ELR (cell line): ENCODE results near the gene PAPOLB.

ENCODE experiments used
- DNase-seq: peaks from one replicate; pipeline ENCODE4 v3.0.0-alpha.2; 2015; ENCODE audit warnings: low read depth

Gene PAPOLB

DNA sequence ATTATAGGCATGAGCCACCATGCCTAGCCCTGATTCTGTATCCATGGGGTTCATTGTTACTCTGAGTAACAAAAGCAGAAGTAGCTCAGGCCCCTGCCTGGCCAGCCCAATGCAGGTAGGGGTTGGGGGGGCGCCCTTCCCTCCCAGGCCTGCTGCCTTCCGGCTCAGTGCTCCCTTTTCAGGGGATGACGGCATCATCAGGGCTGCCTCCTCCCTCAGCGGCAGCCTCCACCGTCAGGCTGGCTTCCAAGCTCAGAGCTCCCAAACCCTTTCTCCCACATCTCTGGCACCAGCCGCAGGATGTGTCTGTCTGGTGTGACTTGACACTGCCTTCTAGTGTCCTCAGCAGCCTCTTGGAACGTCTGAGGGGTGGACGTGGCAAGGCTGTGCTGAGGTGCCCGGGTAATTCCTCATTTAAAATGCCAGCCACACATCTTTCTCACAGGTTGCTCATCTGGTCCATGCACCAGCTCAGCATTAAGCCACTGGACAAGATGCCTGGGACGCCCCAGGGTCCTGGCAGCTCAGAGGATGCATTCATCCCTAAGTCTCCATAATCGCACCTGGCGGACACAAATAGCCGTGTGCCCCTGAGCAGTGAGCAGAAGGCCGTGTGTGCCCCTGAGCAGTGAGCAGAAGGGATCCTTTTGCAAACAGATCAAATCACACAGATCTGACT lies 38.2 kb downstream of the PAPOLB start:
- no peak for DNase-seq

DNA sequence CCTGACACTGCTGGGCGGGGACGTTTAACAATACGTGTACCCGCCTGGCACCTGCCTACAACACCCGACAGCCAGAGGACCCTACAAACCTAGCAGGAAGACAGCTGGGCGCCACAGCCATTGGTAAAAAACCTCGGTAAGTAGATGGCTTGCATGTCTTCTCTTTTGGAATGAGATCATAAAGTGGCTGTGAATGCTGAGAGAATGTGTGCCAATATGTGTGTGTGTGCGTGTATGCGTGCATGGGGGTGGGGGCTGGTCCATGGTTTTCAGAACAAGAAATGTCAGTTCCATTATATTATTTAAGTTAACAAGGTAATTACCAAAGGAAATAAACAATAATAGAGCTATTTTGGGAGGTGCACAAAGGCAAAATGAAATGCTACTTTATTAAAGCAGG lies 39.2 kb downstream of the PAPOLB start:
- DNase-seq, result no peak

DNA sequence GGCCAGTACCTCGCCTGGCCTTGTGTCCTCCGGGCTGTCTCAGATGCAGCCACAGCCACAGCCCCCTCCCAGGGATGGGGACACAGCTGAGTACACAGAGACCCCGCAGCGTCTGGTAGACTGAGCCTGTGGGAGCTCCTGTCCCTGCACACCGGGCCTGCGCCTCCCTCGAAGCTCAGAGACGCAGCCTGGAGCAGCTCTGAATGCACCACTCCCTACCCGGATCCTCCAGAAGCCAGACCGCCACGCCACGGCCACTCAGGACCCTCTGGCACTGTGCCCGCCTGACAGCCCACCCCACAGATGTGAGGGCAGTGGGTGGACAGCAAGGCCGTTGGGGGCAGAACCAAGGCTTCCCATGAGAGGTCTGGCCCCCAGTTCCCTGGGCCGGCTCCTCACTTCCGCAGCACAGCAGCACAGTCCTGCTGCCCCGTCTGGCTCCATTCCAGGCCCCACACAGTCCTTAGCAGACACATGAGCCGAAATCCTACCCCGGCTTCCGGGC lies 40.8 kb downstream of the PAPOLB start:
- no peak for DNase-seq

DNA sequence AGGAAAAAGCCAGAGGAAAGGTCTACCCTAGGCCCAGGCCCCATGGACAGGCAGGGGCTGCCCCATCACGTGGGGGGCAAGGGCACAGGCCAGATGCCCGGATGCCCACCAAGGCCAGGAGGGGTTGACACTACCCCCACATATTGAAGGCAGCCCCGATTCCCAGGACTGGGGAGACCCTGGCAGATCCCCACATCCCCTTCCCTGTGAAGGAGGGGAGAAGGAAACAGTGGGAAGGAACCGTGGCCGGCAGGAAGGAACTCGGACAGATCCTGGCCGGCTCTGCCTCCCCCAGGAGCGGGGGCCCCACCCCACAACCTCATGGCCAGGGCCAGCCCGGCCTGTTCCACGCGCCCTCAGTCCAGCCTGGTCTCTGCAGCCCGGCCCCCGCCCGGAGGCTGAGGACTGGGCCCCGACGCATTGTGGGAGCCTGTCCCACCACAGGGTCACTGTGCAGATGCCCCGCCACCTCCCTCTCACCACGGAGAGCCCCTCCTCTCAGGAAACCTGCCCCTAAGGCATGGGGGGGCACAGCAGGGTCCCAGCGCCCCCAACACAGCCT lies 41.3 kb downstream of the PAPOLB start:
- no peak for DNase-seq

DNA sequence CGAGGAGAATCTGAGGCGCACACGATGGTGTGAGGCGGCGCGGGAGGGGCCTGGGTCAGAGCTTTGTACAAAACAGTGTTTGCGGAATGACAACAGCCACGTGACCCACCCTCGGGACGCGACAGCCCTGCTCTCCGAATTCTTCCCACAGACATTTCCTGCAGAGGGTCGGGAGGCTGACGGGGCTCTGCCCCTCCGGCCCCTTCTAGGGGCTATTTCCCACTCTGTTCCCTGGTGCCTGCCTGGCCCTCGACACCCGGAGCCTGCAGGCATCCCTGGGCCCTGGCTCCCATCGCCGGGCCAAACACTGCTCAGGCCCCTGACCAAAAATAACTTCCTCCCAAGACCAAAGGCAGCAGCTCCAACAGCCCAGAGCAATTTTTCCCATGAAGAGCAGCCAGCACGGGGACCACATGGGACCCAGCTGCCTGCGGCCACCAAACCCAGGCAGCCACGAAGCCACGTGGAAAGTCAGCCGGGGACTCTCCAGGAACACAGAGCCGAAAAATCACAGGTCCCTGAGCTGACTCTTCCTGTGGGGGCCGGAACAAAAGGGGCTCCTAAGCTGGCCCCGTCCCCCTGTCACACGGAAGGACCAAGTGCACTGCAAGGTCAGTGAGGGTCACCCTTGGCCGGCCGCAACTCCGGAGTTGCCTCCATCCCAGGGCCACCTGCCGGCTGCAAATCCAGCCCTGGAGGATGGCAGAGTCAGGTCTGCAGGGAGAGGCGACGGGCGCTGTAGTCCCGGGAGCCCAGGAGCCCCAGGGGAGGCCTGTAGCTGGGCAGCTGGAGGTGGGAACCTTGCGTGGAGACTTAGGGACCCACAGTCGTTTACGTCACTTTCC lies 42.0 kb downstream of the PAPOLB start:
- no peak for DNase-seq

DNA sequence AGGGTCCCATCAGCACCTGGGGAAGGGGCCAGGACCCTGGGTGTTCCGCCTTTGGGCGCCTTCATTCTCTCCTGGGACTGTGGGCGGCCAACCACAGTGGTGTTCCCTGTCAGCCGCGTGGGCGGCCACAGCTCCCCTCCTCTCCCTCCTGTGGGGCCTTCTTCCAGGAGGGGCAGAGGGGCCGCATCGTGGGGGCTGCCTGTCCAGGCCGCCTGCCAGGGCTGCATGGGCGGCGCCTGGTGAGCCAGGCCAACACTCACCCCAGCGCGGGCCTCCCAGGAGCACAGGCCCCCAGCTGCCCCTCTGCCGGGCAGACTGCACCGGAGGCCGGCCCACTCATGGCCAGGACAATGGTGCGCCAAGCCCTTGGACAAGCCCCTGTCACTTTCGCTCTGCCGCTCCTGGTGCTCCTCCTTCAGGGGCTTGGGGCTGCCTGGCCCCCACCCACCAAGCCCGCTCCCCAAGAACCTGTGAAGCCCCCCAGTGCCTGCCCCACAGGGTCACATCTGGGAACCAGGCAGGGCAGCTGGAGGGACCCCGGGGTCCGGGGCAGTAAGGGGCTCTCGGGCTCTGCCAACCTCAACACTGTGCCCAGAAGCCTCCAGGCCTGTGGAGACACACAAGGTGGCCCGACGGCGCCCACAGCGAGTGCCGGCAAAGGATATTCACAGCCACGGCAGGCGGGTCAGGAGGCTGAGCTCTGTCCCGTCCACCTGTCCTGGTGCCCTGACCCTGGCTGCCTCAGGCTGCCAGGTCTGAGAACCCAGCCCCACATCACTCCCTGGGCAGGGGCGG lies 43.6 kb downstream of the PAPOLB start:
- no peak for DNase-seq

DNA sequence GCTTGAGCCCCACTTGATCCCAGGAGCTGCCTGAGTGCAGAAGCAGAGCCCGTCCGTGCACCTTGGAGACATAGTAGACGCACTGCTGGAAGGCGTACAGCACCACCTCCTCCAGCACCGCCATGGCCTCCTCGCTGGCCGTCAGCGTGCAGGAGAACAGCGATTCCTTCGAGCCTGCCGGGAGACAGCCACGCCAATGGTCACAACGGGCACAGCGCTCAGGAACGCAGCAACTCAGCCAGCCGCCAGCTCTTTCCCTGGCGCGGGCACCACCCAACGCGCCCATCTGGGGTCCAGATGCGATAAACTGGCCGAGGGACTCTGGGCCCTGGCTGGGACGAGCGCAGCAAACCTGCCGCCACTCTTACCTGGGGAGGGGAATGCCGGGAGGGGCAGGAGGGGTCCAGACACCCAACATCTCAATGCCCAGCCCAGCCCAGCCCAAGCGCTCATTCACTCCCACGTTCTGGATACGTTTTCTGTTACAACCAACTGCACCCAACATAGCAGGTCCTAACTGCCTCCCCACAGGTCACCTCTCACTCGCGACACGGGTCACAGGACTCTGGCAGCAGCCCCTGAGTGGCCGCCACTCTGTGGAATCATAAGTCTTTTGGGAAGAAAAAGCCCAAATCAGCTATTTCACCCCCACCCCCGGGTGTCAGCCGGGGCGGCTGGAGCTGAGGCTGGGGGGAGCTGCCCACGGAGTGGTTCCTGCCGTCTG lies 44.5 kb downstream of the PAPOLB start:
- DNase-seq, result no peak

DNA sequence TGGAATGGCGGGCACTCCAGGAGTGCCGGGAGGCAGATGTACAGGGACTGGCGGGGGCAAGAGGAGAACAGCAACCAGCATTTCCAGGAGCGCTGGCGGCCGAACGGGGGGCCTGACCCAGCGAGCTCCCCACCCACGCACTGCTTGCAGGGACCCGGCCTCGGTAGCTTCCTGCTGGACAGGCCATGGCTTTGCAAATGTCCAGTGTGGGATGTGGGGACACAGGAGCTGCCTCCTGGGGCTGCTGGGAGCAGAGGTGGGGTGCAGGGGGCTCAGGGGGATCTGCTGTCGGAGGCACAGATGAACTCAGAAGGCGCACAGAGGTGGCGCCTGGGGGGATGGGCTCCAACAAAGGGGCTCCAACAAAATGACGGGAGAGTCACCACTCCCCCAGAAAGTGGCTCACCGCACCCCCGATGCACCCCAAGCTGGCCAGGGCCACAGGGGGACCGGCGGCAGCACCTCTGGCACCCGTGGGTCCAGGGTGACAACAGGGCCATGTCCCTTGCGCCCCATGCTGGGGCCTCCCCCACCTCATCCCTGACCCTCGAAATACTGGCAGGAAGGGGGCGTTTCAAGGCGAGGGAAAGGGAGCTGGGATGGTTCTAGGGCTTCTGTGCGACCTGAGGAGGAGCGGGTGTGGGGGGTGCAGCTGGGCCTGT lies 45.3 kb downstream of the PAPOLB start:
- DNase-seq, result no peak

DNA sequence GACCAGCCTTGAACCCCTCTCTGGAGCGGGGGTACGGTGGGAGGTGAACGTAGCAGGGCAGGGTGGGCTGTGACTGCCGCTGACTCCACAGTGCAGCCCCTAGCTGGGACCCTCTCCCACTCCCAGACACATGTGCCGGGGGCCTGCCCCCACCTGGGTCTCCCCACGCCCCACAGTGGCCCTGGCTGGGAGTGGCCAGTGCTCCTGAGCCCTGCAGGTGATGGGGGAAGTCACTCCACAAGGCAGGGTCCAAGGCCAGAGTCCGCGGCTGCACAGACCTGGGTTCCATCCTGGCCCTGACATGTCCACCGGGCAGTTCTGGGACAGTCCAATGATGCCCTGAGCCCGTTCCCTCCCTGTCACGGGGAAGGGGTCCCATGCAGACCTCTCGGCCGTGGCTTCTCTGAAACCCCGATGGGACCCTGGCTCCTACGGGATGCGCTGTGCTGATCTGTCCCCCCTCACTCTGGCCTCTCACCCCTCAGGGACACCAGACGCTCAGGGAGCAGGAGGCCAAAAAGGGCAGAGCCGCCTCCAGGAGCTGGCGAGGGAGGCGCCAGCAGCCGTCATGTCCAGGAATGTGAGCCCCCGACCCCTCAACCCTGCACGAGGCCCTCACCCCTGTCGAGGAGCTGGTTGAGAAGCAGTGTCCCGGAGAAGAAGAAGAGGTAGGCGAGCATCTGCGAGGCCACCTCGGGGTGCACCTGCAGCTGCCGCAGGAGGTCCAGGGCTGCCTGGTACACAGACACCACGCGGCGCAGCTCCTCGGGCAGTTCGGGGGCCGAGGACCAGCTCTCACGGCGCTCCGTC lies 46.0 kb downstream of the PAPOLB start:
- DNase-seq, result no peak

DNA sequence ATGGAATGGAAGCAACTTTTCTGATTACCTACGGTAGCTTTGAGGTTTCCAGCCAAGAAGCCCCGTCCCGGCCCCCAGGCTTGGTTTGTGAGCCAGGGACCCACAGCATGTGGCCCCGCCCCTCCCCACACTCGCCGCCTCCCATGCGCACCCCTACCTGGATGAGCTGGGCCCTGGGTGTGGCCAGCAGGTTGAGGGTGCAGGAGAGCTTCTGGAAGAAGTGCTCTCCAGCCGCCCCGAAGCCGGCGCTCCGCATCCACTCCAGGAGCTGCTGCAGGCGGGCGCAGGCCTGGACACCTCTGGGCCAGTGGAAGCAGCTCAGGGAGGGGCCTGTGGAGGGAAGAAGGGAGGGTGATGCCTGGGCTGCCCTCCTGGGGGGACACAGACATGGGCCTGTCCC lies 46.7 kb downstream of the PAPOLB start:
- DNase-seq, result no peak

DNA sequence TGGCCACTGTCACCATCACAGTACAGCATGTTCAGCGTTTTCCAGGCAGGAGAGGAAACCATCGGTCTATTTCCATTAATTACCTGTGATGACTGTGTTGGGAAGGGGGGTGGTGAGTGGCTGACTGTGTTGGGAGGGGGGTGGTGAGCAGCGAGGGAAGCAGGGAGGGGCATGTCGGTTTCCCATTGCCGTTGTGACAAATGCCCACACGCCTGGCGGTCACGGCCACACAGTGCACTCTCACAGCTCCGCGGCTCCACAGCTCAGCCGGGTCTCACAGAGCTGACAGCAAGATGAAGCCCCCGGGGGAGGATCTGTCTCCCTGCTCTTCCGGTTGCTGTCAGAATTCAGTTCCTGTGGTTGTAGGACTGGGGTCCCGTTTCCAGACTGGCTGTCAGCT lies 47.4 kb downstream of the PAPOLB start:
- no peak for DNase-seq

DNA sequence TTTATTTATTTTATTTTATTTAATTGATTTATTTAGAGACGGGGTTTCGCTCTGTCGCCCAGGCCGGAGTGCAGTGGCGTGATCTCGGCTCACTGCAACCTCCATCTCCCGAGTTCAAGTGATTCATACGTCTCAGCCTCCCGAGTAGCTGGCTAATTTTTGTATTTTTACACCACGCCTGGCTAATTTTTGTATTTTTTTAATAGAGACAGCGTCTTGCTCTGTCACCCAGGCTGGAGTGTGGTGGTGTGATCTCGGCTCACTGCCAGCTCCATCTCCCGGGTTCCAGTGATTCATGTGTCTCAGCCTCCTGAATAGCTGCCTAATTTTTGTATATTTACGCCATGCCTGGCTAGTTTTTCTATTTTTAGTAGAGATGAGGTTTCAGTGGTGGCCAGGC lies 52.2 kb downstream of the PAPOLB start:
- DNase-seq, result no peak

DNA sequence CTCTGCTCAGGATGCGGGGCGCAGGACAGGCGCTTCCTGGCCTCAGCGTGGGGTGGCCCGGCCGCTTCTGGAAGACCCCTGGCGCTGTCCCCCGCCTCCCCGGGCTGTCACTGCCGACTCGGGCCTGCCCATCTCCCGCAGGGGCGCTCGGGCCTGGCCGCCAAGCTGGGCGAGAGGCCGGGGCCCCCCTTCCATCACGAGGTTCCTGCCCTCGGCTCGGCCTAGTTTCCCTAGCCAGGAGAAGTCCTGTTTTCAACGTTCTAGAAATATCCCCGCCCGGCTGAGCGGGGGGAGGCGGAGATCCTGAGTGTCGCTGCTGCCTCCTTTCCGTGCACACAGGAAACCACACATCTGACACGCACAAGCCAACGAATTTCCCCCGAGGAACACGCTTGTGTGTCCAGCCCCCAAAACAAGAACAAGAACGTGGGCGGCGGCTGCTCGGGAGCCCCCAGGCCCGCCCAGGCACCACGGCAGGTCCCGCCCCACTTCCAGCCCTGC lies 52.7 kb downstream of the PAPOLB start:
- DNase-seq, result no peak

DNA sequence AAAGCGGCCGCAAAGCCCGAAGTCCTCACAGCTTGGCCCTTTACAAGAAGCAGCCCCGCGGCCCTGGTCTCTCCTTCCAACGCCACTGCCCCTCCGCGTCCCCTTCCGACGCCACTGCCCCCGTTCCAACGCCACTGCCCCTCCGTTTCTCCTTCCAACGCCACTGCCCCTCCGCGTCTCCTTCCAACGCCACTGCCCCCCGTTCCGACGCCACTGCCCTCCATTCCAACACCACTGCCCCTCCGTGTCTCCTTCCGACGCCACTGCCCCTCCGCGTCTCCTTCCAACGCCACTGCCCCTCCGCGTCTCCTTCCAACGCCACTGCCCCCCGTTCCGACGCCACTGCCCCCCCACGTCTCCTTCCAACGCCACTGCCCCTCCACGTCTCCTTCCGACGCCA lies 53.3 kb downstream of the PAPOLB start:
- no peak for DNase-seq

DNA sequence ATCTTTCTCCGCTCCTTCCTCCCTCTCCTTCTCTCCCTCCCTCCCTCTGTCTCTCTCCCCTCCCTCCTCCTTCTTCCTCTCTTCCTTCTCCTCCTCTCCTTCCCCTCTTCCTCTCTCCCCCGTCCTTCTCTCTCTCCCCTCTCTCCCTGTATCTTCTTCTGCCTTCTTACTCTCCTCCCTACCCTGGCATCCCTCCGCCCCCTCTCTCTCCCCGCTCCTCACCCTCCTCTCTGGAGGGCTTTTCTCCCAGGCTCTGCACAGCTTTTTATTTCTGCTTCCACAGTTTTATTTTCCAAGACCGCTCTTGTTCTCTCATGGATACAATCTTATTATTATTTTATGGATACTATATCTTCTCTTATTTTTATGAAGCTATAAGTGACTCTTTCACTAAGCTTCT lies 53.8 kb downstream of the PAPOLB start:
- DNase-seq, result no peak
